Panc1 (cell line): ENCODE results near the gene SLIT1. TPM values are rescaled to one million over a fixed set of nuclear protein-coding genes. Genes with fewer than 3 reads are reported as not detected.

Source experiments
- ATAC-seq: fragments of 200-7000 bp; cut with Tn5 transposase; 2 replicates; pipeline ENCODE4 v1.9.1; 2020; ENCODE audit warnings: mild to moderate bottlenecking, moderate library complexity
- BruUV-seq: library from RNA; stranded (reverse); fragments of 400-500 nt; replicated peaks from 2 replicates; lab custom pipeline; 2021; lab: Mats Ljungman, UMichigan
- CTCF ChIA-PET: fragments of 300-600 bp; sonication (Branson Sonifier 250); formaldehyde crosslinking; loops from one replicate; lab custom pipeline; 2022; ENCODE audit warnings: antibody characterized with exemption; lab: Charles Lee
- POLR2A ChIA-PET: fragments of 300-600 bp; sonication (Branson Sonifier 250); formaldehyde crosslinking; loops from one replicate; lab custom pipeline; 2022; ENCODE audit warnings: antibody characterized with exemption; lab: Charles Lee
- DNase-seq: peaks from one replicate; pipeline ENCODE4 v3.0.0-alpha.2; 2010; ENCODE audit warnings: low read depth, low spot score
- H3K27ac ChIP-seq: 2 replicates; pipeline ENCODE4 v1.5.1; 2011; ENCODE audit warnings: mild to moderate bottlenecking, low read length, inconsistent platforms
- H3K27me3 ChIP-seq: fragments of 200-500 bp; sonication (Bioruptor generic); 2 replicates; pipeline ENCODE4 v1.6.0; 2014; ENCODE audit warnings: low read length, inconsistent platforms; ENCODE audit not compliant: control insufficient read depth, insufficient read depth
- H3K36me3 ChIP-seq: fragments of 200-500 bp; sonication (Bioruptor generic); 2 replicates; pipeline ENCODE4 v1.5.1; 2014; ENCODE audit warnings: inconsistent platforms, mild to moderate bottlenecking, low read length, moderate library complexity; ENCODE audit not compliant: control insufficient read depth, insufficient read depth
- H3K4me1 ChIP-seq: 2 replicates; pipeline ENCODE4 v1.5.1; 2011; ENCODE audit warnings: inconsistent platforms, mild to moderate bottlenecking, low read length, moderate library complexity; ENCODE audit not compliant: control insufficient read depth, insufficient read depth
- H3K4me3 ChIP-seq, 2 experiments: 2 replicates each; pipeline ENCODE4 v1.5.1; 2011 to 2012; ENCODE audit warnings: low read depth in 2 of 2, low read length in 2 of 2, mild to moderate bottlenecking in 2 of 2, inconsistent platforms in 1 of 2, moderate library complexity in 1 of 2
- H3K9me3 ChIP-seq: fragments of 200-500 bp; sonication (Bioruptor generic); 2 replicates; pipeline ENCODE4 v1.5.1; 2014; ENCODE audit warnings: low read depth, mild to moderate bottlenecking, inconsistent platforms, low read length, moderate library complexity; ENCODE audit not compliant: control insufficient read depth, insufficient read depth
- POLR2AphosphoS5 ChIP-seq: IDR thresholded peaks from 2 replicates; pipeline ENCODE4 v1.6.1; 2012; ENCODE audit warnings: mild to moderate bottlenecking, low read depth, low read length, moderate library complexity
- REST ChIP-seq, 2 experiments: IDR thresholded peaks; 2 replicates each; pipeline ENCODE4 v1.6.1; 2011 to 2012; ENCODE audit warnings: low read depth in 2 of 2, control low read depth in 1 of 2, low read length in 1 of 2, mild to moderate bottlenecking in 1 of 2, moderate library complexity in 1 of 2; ENCODE audit not compliant: insufficient read depth in 1 of 2
- SIN3A ChIP-seq: IDR thresholded peaks from 2 replicates; pipeline ENCODE4 v1.6.1; 2012; ENCODE audit warnings: low read depth, mild to moderate bottlenecking, low read length, moderate library complexity, borderline replicate concordance; ENCODE audit not compliant: insufficient read depth
- TCF7L2 ChIP-seq: IDR thresholded peaks from 2 replicates; pipeline ENCODE4 v1.6.1; 2011; ENCODE audit warnings: mild to moderate bottlenecking, low read depth, low read length, inconsistent platforms
- in situ Hi-C: cut with HindIII; loops from 2 replicates; pipeline ENCODE4 v1.10.0; 2016; ENCODE audit warnings: low sequenced_read_pairs, low pct_unique_long_range_greater_than_20kb
- intact Hi-C: fragments of 100-400 bp; cut with micrococcal nuclease; formaldehyde crosslinking; loops from one replicate; pipeline ENCODE4 v1.10.0; 2022; ENCODE audit not compliant: unreplicated experiment
- total RNA-seq: library from RNA; stranded (reverse); gene quantifications from one replicate; pipeline ENCODE4 v1.2.1, GENCODE V29; 2021; ENCODE audit not compliant: unreplicated experiment
- TF ChIP-seq, protein P1 (sequence below): fragments of 450-650 bp; IDR thresholded peaks from 2 replicates; pipeline ENCODE4 v1.5.1; 2017; ENCODE audit warnings: mild to moderate bottlenecking

SLIT1 gene
- total RNA-seq, 1 experiment from 2014 or later = 2.6 TPM

- peaks cover 2% of the 10 kb centered on the region; the same call in 1 of the 2 replicates for H3K9me3 ChIP-seq
- DNase-seq = no peak
- no peaks in the 10 kb centered on the region for H3K36me3 ChIP-seq
- CTCF ChIA-PET = no interaction called here
- no peak for ATAC-seq
- BruUV-seq = no TSS peak
- H3K4me1 ChIP-seq = no peaks in the 10 kb centered on the region
- no peaks in the 10 kb centered on the region; the same call in 1 of the 2 replicates for H3K27me3 ChIP-seq
- TF ChIP-seq TCF7L2 (no peak), SIN3A (no peak), REST (IDR thresholded peaks at IDR 0.05; ENCODE audit: insufficient read depth in 1 of 2, low read depth in 2 of 2, low read length in 1 of 2) (no peak), POLR2AphosphoS5 (no peak)
- TF ChIP-seq, protein P1, sequence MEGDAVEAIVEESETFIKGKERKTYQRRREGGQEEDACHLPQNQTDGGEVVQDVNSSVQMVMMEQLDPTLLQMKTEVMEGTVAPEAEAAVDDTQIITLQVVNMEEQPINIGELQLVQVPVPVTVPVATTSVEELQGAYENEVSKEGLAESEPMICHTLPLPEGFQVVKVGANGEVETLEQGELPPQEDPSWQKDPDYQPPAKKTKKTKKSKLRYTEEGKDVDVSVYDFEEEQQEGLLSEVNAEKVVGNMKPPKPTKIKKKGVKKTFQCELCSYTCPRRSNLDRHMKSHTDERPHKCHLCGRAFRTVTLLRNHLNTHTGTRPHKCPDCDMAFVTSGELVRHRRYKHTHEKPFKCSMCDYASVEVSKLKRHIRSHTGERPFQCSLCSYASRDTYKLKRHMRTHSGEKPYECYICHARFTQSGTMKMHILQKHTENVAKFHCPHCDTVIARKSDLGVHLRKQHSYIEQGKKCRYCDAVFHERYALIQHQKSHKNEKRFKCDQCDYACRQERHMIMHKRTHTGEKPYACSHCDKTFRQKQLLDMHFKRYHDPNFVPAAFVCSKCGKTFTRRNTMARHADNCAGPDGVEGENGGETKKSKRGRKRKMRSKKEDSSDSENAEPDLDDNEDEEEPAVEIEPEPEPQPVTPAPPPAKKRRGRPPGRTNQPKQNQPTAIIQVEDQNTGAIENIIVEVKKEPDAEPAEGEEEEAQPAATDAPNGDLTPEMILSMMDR = no peak
- POLR2A ChIA-PET = no interaction called here
- no peak overlapping the region for H3K4me3 ChIP-seq
- intact Hi-C loops (no loop called here), in situ Hi-C loops (no loop called here)
- no peak overlapping the region for H3K27ac ChIP-seq
Observed at GRCh38 chr10:97012470-97012869, 173.3 kb downstream of the SLIT1 start.

- in situ Hi-C loops (no loop called here), intact Hi-C loops (no loop called here)
- Histone ChIP-seq H3K4me1 (no peaks in the 10 kb centered on the region), H3K9me3 (peaks cover 8% of the 10 kb centered on the region; the same call in 1 of the 2 replicates), H3K4me3 (no peak overlapping the region), H3K27me3 (no peaks in the 10 kb centered on the region; the same call in 1 of the 2 replicates), H3K36me3 (no peaks in the 10 kb centered on the region), H3K27ac (no peak overlapping the region)
- CTCF ChIA-PET = no interaction called here
- TF ChIP-seq TCF7L2 (no peak), REST (IDR thresholded peaks at IDR 0.05; ENCODE audit: insufficient read depth in 1 of 2, low read depth in 2 of 2, low read length in 1 of 2) (no peak), SIN3A (no peak), POLR2AphosphoS5 (no peak)
- TF ChIP-seq, protein P1 = no peak
- no peak; the same call in 1 of the 2 replicates for ATAC-seq
- DNase-seq = no peak
- no TSS peak for BruUV-seq
- POLR2A ChIA-PET = no interaction called here
Observed at GRCh38 chr10:97011397-97011796, 174.4 kb downstream of the SLIT1 start.
